Lower leg skin (tissue), 4 donors: ENCODE data around the gene SERINC4. TPM values are rescaled to one million over a fixed set of nuclear protein-coding genes. Genes with fewer than 3 reads are reported as not detected.
A peak's percentile ranks its signal among the peaks of the same experiment; 100 is the strongest.
"Not testable (repeated sequence)": the region's sequence is repeated elsewhere in the genome, so short reads cannot be mapped to it uniquely, and the experiment has no call there.

Experiments
- DNase-seq, 2 donors: peaks; one replicate each; pipeline ENCODE4 v3.0.0-alpha.2; 2019; ENCODE audit warnings: low spot score in 2 of 2
- H3K4me3 ChIP-seq: fragments of 200-600 bp; sonication (generic); 2 replicates; pipeline ENCODE4 v1.5.1; 2017; ENCODE audit warnings: mild to moderate bottlenecking, low read depth; ENCODE audit not compliant: poor library complexity, severe bottlenecking
- POLR2A ChIP-seq, 2 donors: fragments of 450-650 bp; IDR thresholded peaks; one replicate each; pipeline ENCODE4 v1.6.1; 2016 to 2017; ENCODE audit warnings: antibody characterized with exemption in 2 of 2, mild to moderate bottlenecking in 1 of 2, moderate library complexity in 1 of 2
- WGBS, 2 donors: methylation state at CpG; one replicate each; pipeline ENCODE4 v1.1.5; 2018; 5-methylcytosine and 5-hydroxymethylcytosine counted together
- intact Hi-C: fragments of 100-400 bp; cut with DNase I; formaldehyde crosslinking; loops from one replicate; pipeline ENCODE4 v1.15.0; 2023; ENCODE audit warnings: low total_unique reads
- microRNA counts, 2 donors: library from miRNA; unstranded; fragments of <30 nt; microRNA quantifications; one replicate each; lab custom pipeline; 2016
- microRNA-seq, 2 donors: library from miRNA; unstranded; fragments of <30 nt; microRNA quantifications; one replicate each; pipeline ENCODE4, GENCODE V29; 2016; ENCODE audit warnings: borderline replicate concordance in 2 of 2, borderline number of aligned reads in 1 of 2
- total RNA-seq, 4 donors: library from RNA; depleted of rRNA; stranded (reverse); fragments of >200 nt; gene quantifications; one replicate each; pipeline ENCODE4 v1.1.0, GENCODE V29; 2016
- TF ChIP-seq, protein P1 (sequence below), 3 donors: fragments of 450-650 bp; IDR thresholded peaks; one replicate each; pipeline ENCODE4 v1.5.1; 2016; ENCODE audit warnings: antibody characterized with exemption in 3 of 3, mild to moderate bottlenecking in 3 of 3, moderate library complexity in 2 of 3

The SERINC4 gene
- total RNA-seq, 4 donors from 2014 or later, result not detected

DNA sequence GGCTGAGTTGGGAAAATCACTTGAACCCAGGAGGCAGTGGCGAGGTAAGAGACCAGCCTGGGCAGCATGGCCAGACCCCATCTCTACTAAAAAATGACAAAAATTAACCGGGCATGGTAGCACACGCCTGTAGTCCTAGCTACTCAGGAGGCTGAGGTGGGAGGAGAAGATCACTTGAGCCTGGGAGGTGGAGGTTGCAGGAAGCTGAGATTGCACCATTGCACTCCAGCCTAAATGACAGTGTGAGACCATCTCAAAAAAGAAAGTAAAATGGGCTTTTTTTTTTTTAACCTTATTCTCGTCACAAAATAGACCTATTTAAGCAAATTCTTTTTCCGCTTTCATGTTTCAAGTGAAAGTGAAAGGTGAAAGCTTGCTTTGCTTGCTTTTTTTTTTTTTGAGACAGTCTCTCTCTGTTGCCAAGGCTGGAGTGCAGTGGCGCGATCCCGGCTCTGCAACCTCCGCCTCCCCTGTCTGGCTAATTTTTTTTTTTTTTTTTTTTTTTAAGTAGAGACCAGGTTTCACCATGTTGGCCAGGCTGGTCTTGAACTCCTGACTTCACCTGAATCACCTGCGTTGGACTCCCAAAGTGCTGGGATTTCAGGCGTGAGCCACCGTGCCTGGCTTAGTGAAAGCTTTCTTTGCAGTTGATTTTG lies 50.2 kb downstream of the SERINC4 start:
- no peak overlapping the region for H3K4me3 ChIP-seq
- intact Hi-C loops, result no loop called here
- DNase-seq, result no peak
- 49 to 55% methylated on average over 12 of the region's 12 CpGs for WGBS, 2 donors
- TF ChIP-seq POLR2A (IDR thresholded peaks at IDR 0.05), result no peak
- TF ChIP-seq, protein P1, sequence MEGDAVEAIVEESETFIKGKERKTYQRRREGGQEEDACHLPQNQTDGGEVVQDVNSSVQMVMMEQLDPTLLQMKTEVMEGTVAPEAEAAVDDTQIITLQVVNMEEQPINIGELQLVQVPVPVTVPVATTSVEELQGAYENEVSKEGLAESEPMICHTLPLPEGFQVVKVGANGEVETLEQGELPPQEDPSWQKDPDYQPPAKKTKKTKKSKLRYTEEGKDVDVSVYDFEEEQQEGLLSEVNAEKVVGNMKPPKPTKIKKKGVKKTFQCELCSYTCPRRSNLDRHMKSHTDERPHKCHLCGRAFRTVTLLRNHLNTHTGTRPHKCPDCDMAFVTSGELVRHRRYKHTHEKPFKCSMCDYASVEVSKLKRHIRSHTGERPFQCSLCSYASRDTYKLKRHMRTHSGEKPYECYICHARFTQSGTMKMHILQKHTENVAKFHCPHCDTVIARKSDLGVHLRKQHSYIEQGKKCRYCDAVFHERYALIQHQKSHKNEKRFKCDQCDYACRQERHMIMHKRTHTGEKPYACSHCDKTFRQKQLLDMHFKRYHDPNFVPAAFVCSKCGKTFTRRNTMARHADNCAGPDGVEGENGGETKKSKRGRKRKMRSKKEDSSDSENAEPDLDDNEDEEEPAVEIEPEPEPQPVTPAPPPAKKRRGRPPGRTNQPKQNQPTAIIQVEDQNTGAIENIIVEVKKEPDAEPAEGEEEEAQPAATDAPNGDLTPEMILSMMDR (IDR thresholded peaks at IDR 0.05), result no peak

- TF ChIP-seq, protein P1 (IDR thresholded peaks at IDR 0.05), result no peak
- TF ChIP-seq POLR2A (IDR thresholded peaks at IDR 0.05), result no peak
- intact Hi-C loops, result no loop called here
- no peak for DNase-seq
- no peak overlapping the region for H3K4me3 ChIP-seq
- WGBS, 2 donors, result 50% methylated on average over 3 of the region's 3 CpGs
Measured at GRCh38 chr15:43748376-43748775, 51.6 kb downstream of the SERINC4 start.

GRCh38 chr15:43746903-43747309 lies 53.1 kb downstream of the SERINC4 start:
- DNase-seq, intact Hi-C loops: not testable (repeated sequence)
- 2% methylated on average over 12 of the region's 12 CpGs for WGBS, 2 donors
- peak overlapping the region; percentile 80 for H3K4me3 ChIP-seq

DNA sequence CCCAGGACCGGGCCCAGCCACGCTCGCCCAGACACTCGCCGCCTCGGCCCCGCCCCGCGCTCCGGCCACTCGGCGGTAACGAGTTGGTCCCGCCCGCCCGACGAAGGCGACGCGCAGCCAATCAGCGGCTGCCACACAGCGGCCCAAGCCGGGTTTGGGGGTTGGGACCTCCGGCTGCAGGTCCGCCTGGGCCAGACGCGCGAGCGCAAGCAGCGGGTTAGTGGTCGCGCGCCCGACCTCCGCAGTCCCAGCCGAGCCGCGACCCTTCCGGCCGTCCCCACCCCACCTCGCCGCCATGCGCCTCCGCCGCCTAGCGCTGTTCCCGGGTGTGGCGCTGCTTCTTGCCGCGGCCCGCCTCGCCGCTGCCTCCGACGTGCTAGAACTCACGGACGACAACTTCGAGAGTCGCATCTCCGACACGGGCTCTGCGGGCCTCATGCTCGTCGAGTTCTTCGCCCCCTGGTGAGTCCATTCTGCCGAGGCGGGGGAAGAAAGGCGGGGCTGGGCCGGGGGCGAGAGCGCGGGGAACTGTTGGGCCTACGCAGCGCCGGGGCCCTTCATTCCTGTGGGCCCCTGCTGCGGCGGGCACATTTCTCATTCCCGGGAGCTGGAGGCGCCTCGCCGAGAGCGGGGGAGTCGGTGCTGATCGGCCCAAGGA lies 53.6 kb downstream of the SERINC4 start, which contains the start of gene PDIA3:
Gene PDIA3 (plus strand): TSS at position 194 of the 658 bp plus-strand sequence. CDS start 102 bp downstream, at position 296.
- DNase-seq, result peak; percentile 90 to 98
- intact Hi-C loops, result not testable (repeated sequence)
- TF ChIP-seq POLR2A (IDR thresholded peaks at IDR 0.05), result peak in 1 of 2 donors; percentile 52
- TF ChIP-seq, protein P1 (IDR thresholded peaks at IDR 0.05), result peak in 1 of 3 donors; percentile 17

More for the DNA sequence above, 53.6 kb downstream of the SERINC4 start, which contains the start of gene PDIA3:
- H3K4me3 ChIP-seq, result peak within 1 kb of the TSS; percentile 80
- 1 to 5% methylated on average over 34 to 61 of the region's 84 CpGs for WGBS, 2 donors

MicroRNAs within 50 kb of the gene (microRNA counts, 767-probe panel; counts per million panel counts)
- microRNA hsa-miR-1282 (lab: Ali Mortazavi, UCI), result 0 to 358 counts per million in 2 donors

Small RNA genes within 50 kb of the gene (microRNA-seq; reads per million reads assigned to microRNA genes)
- 0 reads per million in 2 donors for gene MIR1282

Other genes starting within 250 kb of the SERINC4 start
- 100 to 1,000 TPM in 1 of 4 donors, 10 to 100 TPM in 3; 15.8 to 115 (median 20.3) TPM for gene PPIP5K1, start 210.0 kb downstream of the SERINC4 start, total RNA-seq
- gene CKMT1B, start 206.2 kb downstream of the SERINC4 start, total RNA-seq, result 10 to 100 TPM; 21.0 to 42.7 (median 30.7) TPM
- under 1 TPM in 3 of 4 donors, not detected in 1; 0.23 to 0.69 (median 0.38) TPM for gene STRC, start 181.4 kb downstream of the SERINC4 start, total RNA-seq
- 1 to 10 TPM in 3 of 4 donors, under 1 TPM in 1; 0.71 to 3.5 (median 1.6) TPM for gene CATSPER2, start 151.4 kb downstream of the SERINC4 start, total RNA-seq
- gene CKMT1A, start 106.4 kb downstream of the SERINC4 start, total RNA-seq, result 10 to 100 TPM; 22.2 to 36.8 (median 34.7) TPM
- gene PDIA3, start 53.8 kb downstream of the SERINC4 start, total RNA-seq, result 100 to 1,000 TPM in 2 of 4 donors, 10 to 100 TPM in 2; 68.0 to 107 (median 96.3) TPM
- 10 to 100 TPM; 55.4 to 68.7 (median 59.1) TPM for gene ELL3, start 23.3 kb downstream of the SERINC4 start, total RNA-seq
- gene SERF2, start 7.9 kb downstream of the SERINC4 start, total RNA-seq, result 100 to 1,000 TPM; 486 to 741 (median 626) TPM
- gene HYPK, start 379 bp upstream of the SERINC4 start, total RNA-seq, result 10 to 100 TPM in 2 of 4 donors, 1 to 10 TPM in 2; 4.3 to 17.4 (median 12.4) TPM
- 10 to 100 TPM; 14.5 to 23.5 (median 17.3) TPM for gene MFAP1, start 24.5 kb upstream of the SERINC4 start, total RNA-seq
- 1 to 10 TPM; 3.4 to 7.6 (median 7.1) TPM for gene WDR76, start 26.8 kb upstream of the SERINC4 start, total RNA-seq